Mucosa of descending colon (tissue), 3 donors: Measurements from ENCODE around the gene NFKB1. TPM values are rescaled to one million over a fixed set of nuclear protein-coding genes. Genes with fewer than 3 reads are reported as not detected.

ENCODE experiments used
- ATAC-seq: fragments of 200-7000 bp; cut with Tn5 transposase; one replicate; pipeline ENCODE4 v1.9.1; 2020; ENCODE audit warnings: mild to moderate bottlenecking, moderate library complexity
- DNase-seq, 3 donors: peaks; one replicate each; pipeline ENCODE4 v3.0.0-alpha.2; 2020
- H3K36me3 ChIP-seq: fragments of 200-600 bp; one replicate; pipeline ENCODE4 v1.8.0; 2021; ENCODE audit warnings: low read depth, mild to moderate bottlenecking
- H3K4me1 ChIP-seq: fragments of 200-600 bp; one replicate; pipeline ENCODE4 v1.8.0; 2021; ENCODE audit warnings: low read depth, mild to moderate bottlenecking
- H3K4me3 ChIP-seq: fragments of 200-600 bp; one replicate; pipeline ENCODE4 v1.8.0; 2021; ENCODE audit warnings: mild to moderate bottlenecking
- H3K9me3 ChIP-seq: fragments of 200-600 bp; one replicate; pipeline ENCODE4 v1.8.0; 2021; ENCODE audit warnings: mild to moderate bottlenecking
- intact Hi-C, 2 donors: fragments of 100-400 bp; cut with DNase I in 1 of 2; cut with micrococcal nuclease in 1 of 2; formaldehyde crosslinking; loops; one replicate each; pipeline versions ENCODE4 v1.11.0 to v1.11.1; 2022; cut with DNase I, micrococcal nuclease
- total RNA-seq, 3 donors: library from RNA; stranded (reverse); fragmentation: NEBNext Ultra II Directional in 2 of 3; extraction: Animal tissue kit (Norgen Biotek cat#: 25700) in 2 of 3; gene quantifications; one replicate each; pipeline versions ENCODE4 v1.2.1 to v1.2.4, GENCODE V29; 2021 to 2023
- TF ChIP-seq, protein P1 (sequence below): fragments of 200-600 bp; IDR thresholded peaks from one replicate; pipeline ENCODE4 v1.8.0; 2022; ENCODE audit warnings: antibody characterized with exemption, mild to moderate bottlenecking
- donor health status: DM: no; HTN: no; CAD: no; lungs with moderate emphysema.
- donor health status: DM: no; HTN: no; CAD: no.
- donor health status: DM: no; HTN: yes; CAD: no.

The NFKB1 gene
- total RNA-seq, 3 donors from 2014 or later, result 50.8 to 57.4 (median 53.6) TPM

DNA sequence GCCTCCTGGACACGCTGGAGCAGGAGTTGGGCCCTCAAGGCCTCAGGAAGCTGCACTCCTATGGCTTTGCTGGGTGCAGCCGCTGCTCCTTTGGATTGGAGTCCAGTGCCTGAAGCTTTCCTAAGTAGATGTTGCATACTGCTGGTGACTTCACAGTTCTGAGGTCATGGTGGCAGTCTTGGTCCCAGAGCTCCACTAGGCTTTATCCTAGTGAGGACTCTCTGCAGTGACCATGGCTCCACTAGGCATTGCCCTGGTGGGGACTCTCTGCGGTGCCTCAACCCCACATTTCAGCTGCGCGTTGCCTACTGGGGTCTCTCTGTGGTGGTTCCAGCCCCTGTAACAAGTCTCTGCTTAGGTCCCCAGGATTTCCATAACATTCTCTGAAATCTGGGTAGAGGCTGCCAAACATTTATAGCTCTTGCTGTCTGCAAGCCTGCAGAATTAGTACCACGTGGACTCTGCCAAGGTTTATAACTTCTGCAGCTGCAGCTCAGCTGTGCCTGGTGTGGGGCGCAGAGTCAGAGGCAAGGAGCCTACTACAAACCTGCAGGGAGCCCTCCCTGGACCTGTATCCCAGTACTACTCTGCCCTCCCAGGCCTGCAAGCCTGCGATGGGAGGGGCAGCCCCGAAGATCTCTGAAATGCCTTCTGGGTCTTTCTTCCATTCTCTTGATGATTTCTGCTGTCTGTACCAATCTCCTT is 46.0 kb upstream of the NFKB1 start:
- no peaks in the 10 kb centered on the region for H3K9me3 ChIP-seq
- ATAC-seq (peak; percentile 83), DNase-seq (peak; percentile 43 to 62 (median 58))
- H3K36me3 ChIP-seq, result no peaks in the 10 kb centered on the region
- TF ChIP-seq, protein P1, sequence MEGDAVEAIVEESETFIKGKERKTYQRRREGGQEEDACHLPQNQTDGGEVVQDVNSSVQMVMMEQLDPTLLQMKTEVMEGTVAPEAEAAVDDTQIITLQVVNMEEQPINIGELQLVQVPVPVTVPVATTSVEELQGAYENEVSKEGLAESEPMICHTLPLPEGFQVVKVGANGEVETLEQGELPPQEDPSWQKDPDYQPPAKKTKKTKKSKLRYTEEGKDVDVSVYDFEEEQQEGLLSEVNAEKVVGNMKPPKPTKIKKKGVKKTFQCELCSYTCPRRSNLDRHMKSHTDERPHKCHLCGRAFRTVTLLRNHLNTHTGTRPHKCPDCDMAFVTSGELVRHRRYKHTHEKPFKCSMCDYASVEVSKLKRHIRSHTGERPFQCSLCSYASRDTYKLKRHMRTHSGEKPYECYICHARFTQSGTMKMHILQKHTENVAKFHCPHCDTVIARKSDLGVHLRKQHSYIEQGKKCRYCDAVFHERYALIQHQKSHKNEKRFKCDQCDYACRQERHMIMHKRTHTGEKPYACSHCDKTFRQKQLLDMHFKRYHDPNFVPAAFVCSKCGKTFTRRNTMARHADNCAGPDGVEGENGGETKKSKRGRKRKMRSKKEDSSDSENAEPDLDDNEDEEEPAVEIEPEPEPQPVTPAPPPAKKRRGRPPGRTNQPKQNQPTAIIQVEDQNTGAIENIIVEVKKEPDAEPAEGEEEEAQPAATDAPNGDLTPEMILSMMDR, result no peak
- intact Hi-C loops, result loop anchor here in 1 of 2 donors (10.0 kb wide), 1 partner anchor 550 kb away; no protein-coding TSS in a partner anchor
- H3K4me3 ChIP-seq, result no peak overlapping the region
- H3K4me1 ChIP-seq, result peaks cover 17% of the 10 kb centered on the region

DNA sequence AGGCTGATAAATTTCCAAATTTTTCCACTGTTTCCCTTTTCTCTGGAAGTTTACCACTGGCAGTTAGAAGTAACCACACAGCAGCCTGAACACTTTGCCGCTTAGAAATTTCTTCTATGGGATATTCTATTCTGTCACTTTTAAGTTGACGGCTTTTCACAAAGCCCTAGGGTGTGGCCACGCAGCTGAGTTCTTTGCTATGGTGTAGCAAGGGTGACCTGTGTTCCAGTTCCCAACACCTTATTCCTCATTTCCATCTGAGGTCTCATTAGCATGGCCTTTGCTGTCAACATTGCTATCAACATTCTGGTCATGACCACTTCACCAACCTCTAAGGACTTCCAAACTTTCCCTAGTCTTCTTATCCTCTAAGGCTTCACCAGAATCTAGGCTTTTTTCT is 45.4 kb upstream of the NFKB1 start:
- no peaks in the 10 kb centered on the region for H3K36me3 ChIP-seq
- no peak for DNase-seq
- no peaks in the 10 kb centered on the region for H3K9me3 ChIP-seq
- H3K4me1 ChIP-seq, result peaks cover 17% of the 10 kb centered on the region
- peak; percentile 74 for ATAC-seq
- H3K4me3 ChIP-seq, result no peak overlapping the region
- TF ChIP-seq, protein P1, result no peak
- intact Hi-C loops, result loop anchor here in 1 of 2 donors (10.0 kb wide), 1 partner anchor 549 kb away; no protein-coding TSS in a partner anchor

DNA sequence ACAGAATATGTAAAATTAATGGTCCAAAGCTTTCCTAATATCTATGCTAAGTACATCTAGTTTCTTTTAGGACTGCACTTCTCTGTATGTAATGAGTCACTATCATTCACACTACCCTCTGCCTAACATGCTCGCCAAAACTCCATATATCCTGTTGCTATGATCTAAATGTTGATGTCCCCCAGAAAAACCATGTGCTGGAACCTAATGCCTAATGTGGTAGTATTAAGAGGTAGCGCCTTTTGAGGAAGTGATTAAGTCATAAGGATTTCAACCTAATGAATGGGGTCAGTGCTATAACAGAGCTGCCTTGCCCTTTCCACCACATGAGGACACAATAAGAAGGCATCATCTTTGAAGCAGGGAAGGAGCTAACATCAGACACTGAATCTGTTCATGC is 34.9 kb upstream of the NFKB1 start:
- TF ChIP-seq, protein P1, result no peak
- ATAC-seq (no peak), DNase-seq (no peak)
- Histone ChIP-seq H3K4me3 (no peak overlapping the region), H3K4me1 (no peaks in the 10 kb centered on the region), H3K36me3 (no peaks in the 10 kb centered on the region), H3K9me3 (no peaks in the 10 kb centered on the region)
- intact Hi-C loops, result no loop called here

DNA sequence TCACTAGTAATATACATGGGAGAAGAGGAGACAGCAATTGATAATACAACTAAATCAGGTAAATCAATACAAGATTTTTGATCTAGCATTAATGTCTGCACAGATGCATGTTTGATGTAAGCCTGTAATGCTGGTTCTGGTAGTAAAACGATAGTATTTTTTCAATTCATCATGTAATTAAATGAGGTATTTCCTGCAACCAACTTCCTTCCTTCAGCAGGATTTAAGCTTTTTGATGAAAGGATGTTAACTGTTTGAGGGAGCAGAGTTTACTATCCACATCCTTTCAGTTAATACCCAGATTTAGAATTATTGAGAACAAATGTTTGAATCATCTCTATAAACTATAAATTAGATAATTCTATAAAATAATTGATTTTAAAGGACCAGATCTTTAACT is 31.4 kb upstream of the NFKB1 start:
- DNase-seq (no peak), ATAC-seq (no peak)
- intact Hi-C loops, result no loop called here
- no peaks in the 10 kb centered on the region for H3K36me3 ChIP-seq
- TF ChIP-seq, protein P1, result no peak
- H3K4me1 ChIP-seq, result peaks cover 5% of the 10 kb centered on the region
- no peaks in the 10 kb centered on the region for H3K9me3 ChIP-seq
- no peak overlapping the region for H3K4me3 ChIP-seq

DNA sequence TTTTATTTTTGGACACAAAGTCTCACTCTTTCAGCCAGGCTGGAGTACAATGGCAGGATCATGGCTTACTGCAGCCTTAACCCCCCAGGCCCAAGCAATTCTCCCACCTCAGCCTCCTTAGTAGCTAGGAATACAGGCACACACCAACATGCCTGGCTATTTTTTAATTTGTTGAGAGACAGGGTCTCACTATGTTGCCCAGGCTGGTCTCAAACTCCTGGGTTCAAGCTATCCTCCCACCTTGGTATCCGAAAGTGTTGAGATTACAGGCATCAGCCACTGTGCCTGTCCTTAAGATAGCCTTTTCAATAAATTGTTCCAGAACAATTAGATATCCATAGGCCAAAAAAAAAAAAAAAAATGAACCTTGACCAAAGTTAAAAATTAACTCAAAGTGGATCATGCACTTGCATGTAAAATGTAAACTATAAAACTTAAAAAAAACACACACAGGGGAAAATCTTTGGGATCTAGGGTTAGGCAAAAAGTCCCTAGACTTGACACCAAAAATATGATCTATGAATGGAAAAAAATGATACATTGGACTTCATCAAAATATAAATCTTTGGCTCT is 28.6 kb upstream of the NFKB1 start:
- no peak overlapping the region for H3K4me3 ChIP-seq
- intact Hi-C loops, result no loop called here
- ATAC-seq, result peak; percentile 74
- no peak for DNase-seq
- TF ChIP-seq, protein P1, result no peak
- H3K36me3 ChIP-seq, result no peaks in the 10 kb centered on the region
- H3K9me3 ChIP-seq, result no peaks in the 10 kb centered on the region
- peaks cover 5% of the 10 kb centered on the region for H3K4me1 ChIP-seq
